ENCODE results near the gene LYPD1.
A peak's percentile ranks its signal among the peaks of the same experiment; 100 is the strongest.

The LYPD1 gene

DNA sequence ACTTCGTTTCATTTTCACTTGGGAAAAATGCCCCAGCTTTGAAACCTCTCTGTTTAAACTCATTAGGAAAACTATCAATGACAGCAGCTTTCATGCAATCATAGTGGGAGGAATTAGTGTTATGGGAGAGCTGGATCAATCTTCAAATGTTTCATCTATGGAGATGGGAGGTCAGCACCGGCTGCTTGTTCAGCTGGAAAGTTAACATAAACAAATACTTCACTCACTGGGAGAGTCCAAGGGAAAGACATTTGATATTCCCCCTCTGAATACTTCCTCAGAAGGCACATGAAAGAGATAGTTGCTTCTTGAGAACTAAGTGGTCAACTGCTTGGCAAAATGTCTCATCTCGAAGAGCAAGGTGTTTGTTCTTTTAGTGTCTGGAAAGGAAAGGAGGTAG is 7.3 kb downstream of the LYPD1 start:
- Histone ChIP-seq H3K36me3 (ENCODE audit: control insufficient read depth, insufficient read depth, low read length) (no peaks in the 10 kb centered on the region), H3K27me3 (ENCODE audit: control insufficient read depth, insufficient read depth, low read length) (no peaks in the 10 kb centered on the region), H3K27ac (ENCODE audit: low read depth, low read length) (no peak overlapping the region), H3K9ac (ENCODE audit: low read length) (no peak overlapping the region), H3K4me3 (ENCODE audit: low read length) (no peak overlapping the region), H3K4me1 (ENCODE audit: control insufficient read depth, insufficient read depth, low read length) (no peaks in the 10 kb centered on the region)

DNA sequence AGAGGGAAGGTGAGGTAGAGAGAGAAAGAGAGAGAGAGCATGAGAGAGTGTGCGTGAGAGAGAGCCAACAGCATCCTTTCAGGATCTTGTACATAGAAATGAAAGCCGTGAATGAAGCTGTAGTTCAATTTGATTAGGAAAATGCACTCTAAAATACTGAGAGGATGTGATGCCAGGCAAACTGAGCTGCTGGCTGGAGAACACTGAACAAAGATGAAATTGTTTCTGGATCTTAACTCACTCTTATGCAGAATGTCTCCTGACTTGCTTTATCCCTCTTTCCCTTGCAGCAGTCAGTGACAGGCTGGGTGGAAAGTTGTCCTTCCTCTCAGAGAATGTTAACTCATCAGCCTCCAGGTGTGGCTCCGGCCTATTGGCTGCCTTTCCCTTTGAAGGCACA is 10.7 kb downstream of the LYPD1 start:
- Histone ChIP-seq H3K27me3 (ENCODE audit: control insufficient read depth, insufficient read depth, low read length) (no peaks in the 10 kb centered on the region), H3K27ac (ENCODE audit: low read depth, low read length) (no peak overlapping the region), H3K36me3 (ENCODE audit: control insufficient read depth, insufficient read depth, low read length) (no peaks in the 10 kb centered on the region), H3K4me1 (ENCODE audit: control insufficient read depth, insufficient read depth, low read length) (no peaks in the 10 kb centered on the region), H3K4me3 (ENCODE audit: low read length) (no peak overlapping the region), H3K9ac (ENCODE audit: low read length) (no peak overlapping the region)

DNA sequence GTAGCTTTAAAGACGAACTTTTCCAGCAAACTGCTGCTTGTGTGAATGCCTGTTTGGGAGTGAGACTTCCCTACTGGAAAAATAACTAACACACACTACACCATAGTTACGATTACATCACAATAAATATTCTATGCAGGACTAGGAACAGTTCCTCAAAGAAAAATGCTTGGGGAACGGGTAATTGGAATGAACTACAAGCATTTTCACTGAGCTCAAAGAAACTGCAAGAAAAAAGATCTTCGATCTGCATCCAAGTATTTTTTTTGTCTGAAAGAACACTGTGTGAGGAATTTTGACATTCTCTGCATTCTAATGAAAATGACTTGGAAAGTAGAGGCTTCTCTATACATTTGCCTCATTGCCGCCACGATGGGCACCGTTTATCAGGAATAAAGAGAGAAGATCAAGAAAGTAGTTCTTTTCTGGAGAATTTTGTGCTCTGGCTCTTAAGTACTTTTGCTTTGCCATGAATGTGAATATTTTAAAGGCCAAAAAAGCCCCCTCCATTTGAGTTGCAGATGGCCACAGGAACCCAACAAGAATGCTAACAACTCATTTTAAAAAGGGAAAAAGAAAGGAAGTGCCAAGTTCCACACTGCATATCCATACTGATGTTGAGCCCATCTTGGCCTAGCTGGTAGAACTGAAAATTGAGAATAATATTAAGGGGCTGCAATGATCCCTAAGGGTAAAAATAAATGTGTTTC is 13.6 kb downstream of the LYPD1 start:
- Histone ChIP-seq H3K36me3 (ENCODE audit: control insufficient read depth, insufficient read depth, low read length) (no peaks in the 10 kb centered on the region), H3K27ac (ENCODE audit: low read depth, low read length) (peak overlapping the region; percentile 15), H3K9ac (ENCODE audit: low read length) (no peak overlapping the region), H3K4me3 (ENCODE audit: low read length) (no peak overlapping the region), H3K27me3 (ENCODE audit: control insufficient read depth, insufficient read depth, low read length) (no peaks in the 10 kb centered on the region), H3K4me1 (ENCODE audit: control insufficient read depth, insufficient read depth, low read length) (no peaks in the 10 kb centered on the region)

DNA sequence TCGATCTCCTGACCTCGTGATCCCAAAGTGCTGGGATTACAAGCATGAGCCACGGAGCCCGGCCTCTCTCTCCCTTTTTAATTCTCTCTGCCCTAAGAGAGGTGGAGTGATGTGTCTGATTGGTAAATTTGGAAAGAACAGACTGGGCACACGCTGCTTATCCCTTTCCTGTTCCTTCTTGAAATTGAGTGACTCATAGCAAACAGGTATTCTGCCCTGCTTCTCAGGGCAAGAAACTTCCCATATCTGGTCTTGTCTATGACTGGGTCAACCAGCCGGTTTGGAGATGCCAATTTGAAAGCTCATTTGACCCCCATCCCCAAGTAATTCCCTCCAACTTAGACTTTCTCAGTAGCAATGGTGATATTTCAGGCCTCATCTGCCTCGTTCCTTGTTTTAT is 15.0 kb downstream of the LYPD1 start:
- Histone ChIP-seq H3K27me3 (ENCODE audit: control insufficient read depth, insufficient read depth, low read length) (no peaks in the 10 kb centered on the region), H3K36me3 (ENCODE audit: control insufficient read depth, insufficient read depth, low read length) (no peaks in the 10 kb centered on the region), H3K4me3 (ENCODE audit: low read length) (no peak overlapping the region), H3K27ac (ENCODE audit: low read depth, low read length) (no peak overlapping the region), H3K4me1 (ENCODE audit: control insufficient read depth, insufficient read depth, low read length) (no peaks in the 10 kb centered on the region), H3K9ac (ENCODE audit: low read length) (no peak overlapping the region)

DNA sequence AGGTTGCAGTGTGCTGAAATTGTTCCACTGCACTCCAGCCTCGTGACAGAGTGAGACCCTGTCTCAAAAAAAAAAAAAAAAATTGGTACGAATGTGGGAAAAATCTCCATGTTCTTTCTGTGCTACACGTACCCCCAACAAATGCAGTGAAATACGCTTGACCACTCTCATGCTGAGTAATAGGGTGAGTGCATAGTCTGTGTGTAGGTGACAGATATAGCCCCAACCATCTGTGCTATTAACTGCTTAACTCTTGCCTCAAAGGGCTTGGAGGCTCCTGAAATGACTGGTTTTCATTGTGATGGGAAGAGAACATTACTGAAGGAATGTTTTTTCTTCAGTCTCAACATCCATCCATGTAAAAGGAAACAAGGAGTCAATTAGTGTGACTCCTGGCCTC is 15.7 kb downstream of the LYPD1 start:
- no peaks in the 10 kb centered on the region for H3K36me3 ChIP-seq (ENCODE audit: control insufficient read depth, insufficient read depth, low read length)
- H3K27me3 ChIP-seq (ENCODE audit: control insufficient read depth, insufficient read depth, low read length), result no peaks in the 10 kb centered on the region
- no peak overlapping the region for H3K4me3 ChIP-seq (ENCODE audit: low read length)
- no peaks in the 10 kb centered on the region for H3K4me1 ChIP-seq (ENCODE audit: control insufficient read depth, insufficient read depth, low read length)
- no peak overlapping the region for H3K9ac ChIP-seq (ENCODE audit: low read length)
- no peak overlapping the region for H3K27ac ChIP-seq (ENCODE audit: low read depth, low read length)

DNA sequence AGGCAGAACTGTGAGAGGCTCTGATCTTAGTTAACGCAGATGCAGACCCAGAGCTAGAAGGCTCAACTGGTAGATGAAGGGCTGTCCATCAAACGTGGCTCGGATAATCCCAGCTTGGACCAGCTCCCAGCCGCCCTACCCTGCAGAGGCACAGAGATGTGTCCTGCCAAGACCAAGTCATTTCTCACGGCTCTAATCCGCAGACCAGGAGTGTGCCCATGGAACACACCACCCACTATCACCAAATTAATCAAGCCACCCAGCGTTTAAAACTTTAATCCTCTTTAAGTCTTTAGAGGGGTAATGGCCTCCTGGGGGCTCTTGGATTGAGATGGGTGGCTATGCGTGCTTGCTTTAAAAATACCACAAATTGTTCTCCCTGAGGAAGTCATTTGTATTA is 17.5 kb downstream of the LYPD1 start:
- H3K36me3 ChIP-seq (ENCODE audit: control insufficient read depth, insufficient read depth, low read length), result no peaks in the 10 kb centered on the region
- H3K4me1 ChIP-seq (ENCODE audit: control insufficient read depth, insufficient read depth, low read length), result no peaks in the 10 kb centered on the region
- H3K4me3 ChIP-seq (ENCODE audit: low read length), result no peak overlapping the region
- no peaks in the 10 kb centered on the region for H3K27me3 ChIP-seq (ENCODE audit: control insufficient read depth, insufficient read depth, low read length)
- H3K9ac ChIP-seq (ENCODE audit: low read length), result no peak overlapping the region
- no peak overlapping the region for H3K27ac ChIP-seq (ENCODE audit: low read depth, low read length)

DNA sequence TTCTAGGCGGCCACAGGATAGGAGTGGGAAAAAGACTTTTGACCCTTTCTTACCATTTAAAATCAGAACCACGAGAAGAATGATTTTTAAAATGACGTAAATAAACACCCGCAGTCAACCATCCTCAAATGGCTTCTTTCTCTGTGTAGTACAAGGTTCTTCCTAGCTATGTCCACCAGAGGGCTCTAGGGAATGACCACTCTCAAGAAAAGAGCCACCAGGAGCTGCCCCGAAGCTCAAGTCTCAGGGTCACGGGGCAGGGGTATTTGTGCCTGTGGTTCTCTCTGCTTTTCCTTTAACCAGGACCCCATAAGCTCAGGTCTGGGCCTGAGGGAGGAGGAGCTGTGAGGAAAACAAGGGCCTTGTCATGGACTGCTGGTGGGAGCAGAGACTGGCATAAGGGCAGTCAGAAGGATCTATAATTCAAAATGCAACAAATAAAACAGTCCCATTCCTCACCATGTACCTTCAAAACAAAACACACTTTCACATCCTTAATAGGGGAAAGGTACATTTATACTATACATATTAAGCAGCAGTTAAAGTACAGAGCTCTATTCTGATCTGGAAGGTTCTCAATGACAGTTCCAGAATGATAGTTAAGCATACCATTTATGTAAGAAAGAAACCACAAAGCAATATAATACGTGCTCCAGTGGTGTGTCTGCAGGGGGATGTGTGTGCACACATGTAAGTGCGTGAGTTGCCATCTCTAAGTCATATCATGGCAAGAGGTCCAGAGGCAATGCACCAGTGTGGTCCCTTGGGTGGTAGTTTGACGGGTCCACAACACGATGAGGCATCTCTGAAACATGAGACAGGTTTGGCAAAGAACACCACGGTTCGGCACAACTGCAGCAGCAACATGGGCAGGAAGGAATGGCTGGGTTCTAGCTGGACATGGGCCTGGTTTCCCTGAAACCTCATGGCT is 18.6 kb downstream of the LYPD1 start:
- no peak overlapping the region for H3K9ac ChIP-seq (ENCODE audit: low read length)
- H3K27me3 ChIP-seq (ENCODE audit: control insufficient read depth, insufficient read depth, low read length), result no peaks in the 10 kb centered on the region
- no peaks in the 10 kb centered on the region for H3K4me1 ChIP-seq (ENCODE audit: control insufficient read depth, insufficient read depth, low read length)
- H3K4me3 ChIP-seq (ENCODE audit: low read length), result no peak overlapping the region
- no peak overlapping the region for H3K27ac ChIP-seq (ENCODE audit: low read depth, low read length)
- no peaks in the 10 kb centered on the region for H3K36me3 ChIP-seq (ENCODE audit: control insufficient read depth, insufficient read depth, low read length)

DNA sequence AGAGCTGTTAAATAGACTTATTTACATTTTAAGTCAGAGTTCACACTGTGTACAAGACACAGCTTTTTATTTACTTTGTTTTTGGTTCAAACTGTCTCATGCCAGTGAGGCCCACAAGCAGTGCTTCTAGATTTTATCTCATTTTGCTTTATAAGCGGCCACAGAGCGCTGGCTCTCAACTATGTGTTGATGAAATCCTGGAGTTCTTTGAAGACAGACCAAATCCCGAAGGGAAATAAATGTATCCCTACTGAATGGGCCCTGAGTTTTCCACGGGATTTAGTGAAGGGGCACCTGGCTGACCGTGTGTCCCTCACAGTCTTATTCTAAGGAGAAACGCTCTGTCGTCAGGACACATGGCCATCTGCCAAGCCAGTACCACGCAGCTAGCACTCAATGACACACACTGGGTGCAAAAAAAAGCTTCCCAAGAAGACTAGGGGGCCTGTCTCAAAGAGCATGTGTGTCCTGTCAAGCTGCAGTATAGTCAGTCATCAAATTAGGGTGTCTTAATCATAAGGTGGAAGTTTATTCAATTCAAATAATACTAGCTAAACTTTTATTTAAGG is 23.4 kb downstream of the LYPD1 start:
- H3K27me3 ChIP-seq (ENCODE audit: control insufficient read depth, insufficient read depth, low read length), result no peaks in the 10 kb centered on the region
- no peak overlapping the region for H3K4me3 ChIP-seq (ENCODE audit: low read length)
- no peaks in the 10 kb centered on the region for H3K36me3 ChIP-seq (ENCODE audit: control insufficient read depth, insufficient read depth, low read length)
- H3K9ac ChIP-seq (ENCODE audit: low read length), result no peak overlapping the region
- H3K27ac ChIP-seq (ENCODE audit: low read depth, low read length), result no peak overlapping the region
- no peaks in the 10 kb centered on the region for H3K4me1 ChIP-seq (ENCODE audit: control insufficient read depth, insufficient read depth, low read length)

DNA sequence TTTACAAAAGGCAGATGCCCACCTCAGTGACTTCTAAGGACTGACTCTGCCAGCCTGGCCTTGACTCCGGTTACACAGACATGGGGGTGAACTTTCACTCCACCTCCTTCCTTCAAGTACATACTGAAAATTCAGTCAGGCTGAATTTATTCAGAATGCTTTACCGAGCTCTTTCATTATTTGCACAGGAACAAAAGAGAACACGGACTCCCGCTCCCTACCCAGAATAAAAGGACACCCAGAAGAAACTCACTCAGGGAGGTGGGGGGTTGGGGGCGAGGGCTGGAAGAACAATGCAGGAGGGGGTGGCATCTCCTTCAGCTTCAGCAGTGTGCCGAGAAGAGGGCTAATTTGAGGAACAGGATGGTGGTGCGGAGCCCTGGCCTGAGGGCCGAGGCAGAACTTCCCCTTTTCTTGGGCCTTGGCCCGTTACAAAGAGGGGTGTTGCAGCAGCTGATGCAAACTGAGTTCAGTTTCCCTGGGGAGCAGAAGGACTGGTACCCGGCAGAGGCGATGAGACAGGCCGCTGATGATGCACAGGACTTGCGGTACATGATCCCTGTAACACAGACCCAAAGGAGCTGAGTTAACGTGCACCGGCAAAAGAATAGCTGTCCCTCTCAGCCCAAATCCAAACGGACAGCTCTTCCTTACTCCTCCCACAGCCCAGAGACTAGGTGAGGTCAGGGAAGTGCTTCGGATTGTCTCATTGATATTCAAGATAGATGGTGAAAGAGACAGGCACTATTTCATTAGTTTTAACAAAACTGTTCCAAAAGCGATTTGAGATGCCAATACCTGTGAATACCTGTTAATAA is 24.1 kb downstream of the LYPD1 start:
- no peaks in the 10 kb centered on the region for H3K36me3 ChIP-seq (ENCODE audit: control insufficient read depth, insufficient read depth, low read length)
- no peak overlapping the region for H3K9ac ChIP-seq (ENCODE audit: low read length)
- H3K4me3 ChIP-seq (ENCODE audit: low read length), result no peak overlapping the region
- H3K27me3 ChIP-seq (ENCODE audit: control insufficient read depth, insufficient read depth, low read length), result no peaks in the 10 kb centered on the region
- no peak overlapping the region for H3K27ac ChIP-seq (ENCODE audit: low read depth, low read length)
- H3K4me1 ChIP-seq (ENCODE audit: control insufficient read depth, insufficient read depth, low read length), result no peaks in the 10 kb centered on the region

DNA sequence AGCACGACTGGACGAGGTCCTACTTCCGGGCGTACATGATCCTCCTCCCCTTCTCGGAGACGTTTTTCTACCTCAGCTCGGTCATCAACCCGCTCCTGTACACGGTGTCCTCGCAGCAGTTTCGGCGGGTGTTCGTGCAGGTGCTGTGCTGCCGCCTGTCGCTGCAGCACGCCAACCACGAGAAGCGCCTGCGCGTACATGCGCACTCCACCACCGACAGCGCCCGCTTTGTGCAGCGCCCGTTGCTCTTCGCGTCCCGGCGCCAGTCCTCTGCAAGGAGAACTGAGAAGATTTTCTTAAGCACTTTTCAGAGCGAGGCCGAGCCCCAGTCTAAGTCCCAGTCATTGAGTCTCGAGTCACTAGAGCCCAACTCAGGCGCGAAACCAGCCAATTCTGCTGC is 24.8 kb downstream of the LYPD1 start:
- Histone ChIP-seq H3K4me1 (ENCODE audit: control insufficient read depth, insufficient read depth, low read length) (no peaks in the 10 kb centered on the region), H3K36me3 (ENCODE audit: control insufficient read depth, insufficient read depth, low read length) (no peaks in the 10 kb centered on the region), H3K27me3 (ENCODE audit: control insufficient read depth, insufficient read depth, low read length) (no peaks in the 10 kb centered on the region), H3K4me3 (ENCODE audit: low read length) (no peak overlapping the region), H3K9ac (ENCODE audit: low read length) (no peak overlapping the region), H3K27ac (ENCODE audit: low read depth, low read length) (no peak overlapping the region)

DNA sequence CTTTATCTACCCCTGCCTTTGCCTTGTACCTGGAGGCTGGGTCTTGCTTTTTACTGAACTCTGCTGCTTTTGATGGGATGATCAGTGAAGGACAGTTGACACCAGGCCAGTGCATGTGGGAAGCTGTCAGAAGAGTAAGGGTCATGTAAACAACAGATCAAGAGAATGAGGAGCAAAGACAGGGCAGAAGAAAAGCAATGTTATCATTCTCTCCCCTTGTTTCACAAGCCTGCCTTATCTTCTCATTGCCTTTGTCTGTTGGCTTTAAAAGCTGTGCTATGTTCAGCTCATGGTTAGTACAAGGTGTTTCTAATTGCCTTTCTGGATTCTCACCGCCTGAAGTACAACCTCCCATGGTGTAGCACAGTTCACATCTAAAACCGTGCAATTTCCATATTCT is 27.6 kb downstream of the LYPD1 start:
- no peak overlapping the region for H3K27ac ChIP-seq (ENCODE audit: low read depth, low read length)
- no peak overlapping the region for H3K9ac ChIP-seq (ENCODE audit: low read length)
- H3K4me3 ChIP-seq (ENCODE audit: low read length), result no peak overlapping the region
- H3K36me3 ChIP-seq (ENCODE audit: control insufficient read depth, insufficient read depth, low read length), result no peaks in the 10 kb centered on the region
- H3K4me1 ChIP-seq (ENCODE audit: control insufficient read depth, insufficient read depth, low read length), result no peaks in the 10 kb centered on the region
- no peaks in the 10 kb centered on the region for H3K27me3 ChIP-seq (ENCODE audit: control insufficient read depth, insufficient read depth, low read length)

DNA sequence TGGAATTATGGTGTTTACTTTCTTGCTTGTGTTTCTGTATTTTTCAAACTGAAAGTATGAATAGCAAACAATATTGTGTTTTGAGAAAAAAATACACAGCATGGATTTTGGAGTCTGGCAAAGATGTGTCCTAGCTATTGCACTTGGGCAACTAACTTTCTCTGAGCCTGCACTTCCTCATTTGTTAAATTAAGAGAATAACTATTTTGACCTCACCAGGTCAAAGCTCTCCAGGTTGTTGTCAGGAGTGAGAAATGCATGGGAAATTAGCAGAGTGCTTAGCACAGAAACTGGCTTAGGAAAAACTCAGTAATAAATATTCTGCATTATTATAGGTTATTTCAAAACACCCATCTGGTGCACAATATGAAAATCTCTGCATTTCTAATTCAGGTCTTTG is 28.2 kb downstream of the LYPD1 start:
- H3K4me3 ChIP-seq (ENCODE audit: low read length), result no peak overlapping the region
- H3K36me3 ChIP-seq (ENCODE audit: control insufficient read depth, insufficient read depth, low read length), result no peaks in the 10 kb centered on the region
- no peak overlapping the region for H3K27ac ChIP-seq (ENCODE audit: low read depth, low read length)
- H3K27me3 ChIP-seq (ENCODE audit: control insufficient read depth, insufficient read depth, low read length), result no peaks in the 10 kb centered on the region
- no peak overlapping the region for H3K9ac ChIP-seq (ENCODE audit: low read length)
- no peaks in the 10 kb centered on the region for H3K4me1 ChIP-seq (ENCODE audit: control insufficient read depth, insufficient read depth, low read length)

Measured in rectal smooth muscle tissue (tissue), 1 donor.